Upper lobe of right lung (tissue), 1 donor: ENCODE data around the gene C19orf12. TPM values are rescaled to one million over a fixed set of nuclear protein-coding genes. Genes with fewer than 3 reads are reported as not detected.

Experiments
- ATAC-seq: fragments of 200-7000 bp; cut with Tn5 transposase; one replicate; pipeline ENCODE4 v1.9.1; 2020; ENCODE audit warnings: mild to moderate bottlenecking, moderate library complexity
- DNase-seq: peaks from one replicate; pipeline ENCODE4 v3.0.0-alpha.2; 2020
- H3K27ac ChIP-seq: fragments of 200-600 bp; one replicate; pipeline ENCODE4 v1.8.0; 2022
- H3K27me3 ChIP-seq: fragments of 200-600 bp; one replicate; pipeline ENCODE4 v1.8.0; 2022; ENCODE audit warnings: mild to moderate bottlenecking
- H3K36me3 ChIP-seq: fragments of 200-600 bp; one replicate; pipeline ENCODE4 v1.8.0; 2022
- H3K4me1 ChIP-seq: fragments of 200-600 bp; one replicate; pipeline ENCODE4 v1.8.0; 2022
- H3K4me3 ChIP-seq: fragments of 200-600 bp; one replicate; pipeline ENCODE4 v1.8.0; 2022; ENCODE audit warnings: mild to moderate bottlenecking
- H3K9me3 ChIP-seq: fragments of 200-600 bp; one replicate; pipeline ENCODE4 v1.8.0; 2022
- CTCF ChIP-seq: fragments of 200-600 bp; IDR thresholded peaks from one replicate; pipeline ENCODE4 v1.8.0; 2022; ENCODE audit warnings: antibody characterized with exemption
- intact Hi-C: fragments of 100-400 bp; cut with DNase I; formaldehyde crosslinking; loops from one replicate; pipeline ENCODE4 v1.11.0; 2022
- total RNA-seq: library from RNA; stranded (reverse); fragmentation: NEBNext Ultra II Directional; extraction: Animal tissue kit (Norgen Biotek cat#: 25700); gene quantifications from one replicate; pipeline ENCODE4 v1.2.1, GENCODE V29; 2021
- donor health status: DM: no; HTN: yes; CAD: no; lungs with severe emphysema.

Gene C19orf12
- total RNA-seq, 1 donor from 2014 or later, result 22.1 TPM

- Histone ChIP-seq H3K27ac (no peak overlapping the region), H3K27me3 (no peaks in the 10 kb centered on the region), H3K4me1 (peaks cover 5% of the 10 kb centered on the region), H3K36me3 (no peaks in the 10 kb centered on the region), H3K4me3 (no peak overlapping the region), H3K9me3 (no peaks in the 10 kb centered on the region)
- intact Hi-C loops, result no loop called here
- ATAC-seq (no peak), DNase-seq (no peak)
- no peak for TF ChIP-seq CTCF
These were observed 64.2 kb downstream of the C19orf12 start for GRCh38 chr19:29650772-29651387.

Other genes starting within 250 kb of the C19orf12 start
- not detected for gene VSTM2B, start 189.3 kb downstream of the C19orf12 start, total RNA-seq
- gene POP4, start 109.0 kb downstream of the C19orf12 start, total RNA-seq, result 58.8 TPM
- gene PLEKHF1, start 49.8 kb downstream of the C19orf12 start, total RNA-seq, result 17.3 TPM
- gene CCNE1, start 96.7 kb upstream of the C19orf12 start, total RNA-seq, result 0.55 TPM
- 45.1 TPM for gene URI1, start 227.0 kb upstream of the C19orf12 start, total RNA-seq